AG09319 (cell line): ENCODE data around the gene BATF3.

Experiments used
- DNase-seq: peaks from one replicate; pipeline ENCODE4 v3.0.0-alpha.2; 2010; ENCODE audit warnings: low read depth; ENCODE audit errors: extremely low read depth
- CTCF ChIP-seq: IDR thresholded peaks from 2 replicates; pipeline ENCODE4 v1.5.1; 2011; ENCODE audit warnings: low read depth, mild to moderate bottlenecking, inconsistent platforms, low read length, moderate library complexity

BATF3 gene

GRCh38 chr1:212651977-212652376 lies 47.7 kb downstream of the BATF3 start:
- DNase-seq: no peak
- no peak for TF ChIP-seq CTCF

GRCh38 chr1:212651521-212651920 lies 48.1 kb downstream of the BATF3 start:
- DNase-seq: no peak
- TF ChIP-seq CTCF: no peak

- DNase-seq: no peak
- no peak for TF ChIP-seq CTCF
Observed at GRCh38 chr1:212650228-212650627, 49.4 kb downstream of the BATF3 start.

- DNase-seq: no peak
- TF ChIP-seq CTCF: no peak
Observed at GRCh38 chr1:212649020-212649419, 50.6 kb downstream of the BATF3 start.

- DNase-seq: no peak
- TF ChIP-seq CTCF: no peak
Observed at GRCh38 chr1:212648431-212648830, 51.2 kb downstream of the BATF3 start.

GRCh38 chr1:212647004-212647403 lies 52.6 kb downstream of the BATF3 start:
- no peak for DNase-seq
- TF ChIP-seq CTCF: no peak

- TF ChIP-seq CTCF: no peak
- no peak for DNase-seq
Observed at GRCh38 chr1:212646588-212646987, 53.1 kb downstream of the BATF3 start.
